ENCODE results near the gene SLC39A13. TPM values are rescaled to one million over a fixed set of nuclear protein-coding genes. Genes with fewer than 3 reads are reported as not detected.

The SLC39A13 gene
- total RNA-seq, 1 experiment from 2014 or later, result 32.5 TPM

- Histone ChIP-seq H3K36me3 (ENCODE audit: low read depth, low read length) (no peaks in the 10 kb centered on the region), H4K20me1 (ENCODE audit: low read length) (no peaks in the 10 kb centered on the region), H3K4me3 (ENCODE audit: low read length) (no peak overlapping the region), H2AFZ (ENCODE audit: low read length) (no peak overlapping the region), H3F3A (ENCODE audit: low read length, unreplicated experiment) (no peaks in the 10 kb centered on the region), H3K4me1 (ENCODE audit: insufficient read depth, low read length) (no peaks in the 10 kb centered on the region), H3K9ac (ENCODE audit: low read length) (no peak overlapping the region), H3K9me2 (replicated peaks; ENCODE audit: low read length) (no peaks in the 10 kb centered on the region), H3K9me3 (ENCODE audit: low read length) (no peaks in the 10 kb centered on the region), H3K27ac (ENCODE audit: low read length) (no peak overlapping the region), H3K27me3 (ENCODE audit: low read length) (no peaks in the 10 kb centered on the region), H3K79me2 (ENCODE audit: low read length) (no peaks in the 10 kb centered on the region), H3K4me2 (ENCODE audit: low read length) (no peak overlapping the region)
- ATAC-seq (no peak), DNase-seq (no peak)
- BruUV-seq (replicated peaks), result no TSS peak
- POLR2A ChIA-PET (ENCODE audit: unreplicated experiment), result no interaction called here
- intact Hi-C loops (cut with micrococcal nuclease), result no loop called here
- no peak for TF ChIP-seq EZH2 (IDR thresholded peaks at IDR 0.05; ENCODE audit: low read length, unreplicated experiment)
- TF ChIP-seq CTCF (conservative IDR thresholded peaks at IDR 0.05; ENCODE audit: low read depth, low read length), result no peak
- TF ChIP-seq EZH2phosphoT487 (IDR thresholded peaks at IDR 0.05; ENCODE audit: borderline replicate concordance, low read length), result no peak
- CTCF ChIA-PET, result no interaction called here
Observed at GRCh38 chr11:47380078-47380477, 28.3 kb upstream of the SLC39A13 start.

GRCh38 chr11:47383071-47383470, 25.3 kb upstream of the SLC39A13 start:
- DNase-seq (no peak), ATAC-seq (no peak)
- no peak overlapping the region for H3K9ac ChIP-seq (ENCODE audit: low read length)
- H4K20me1 ChIP-seq (ENCODE audit: low read length), result no peaks in the 10 kb centered on the region
- no peaks in the 10 kb centered on the region for H3K9me3 ChIP-seq (ENCODE audit: low read length)
- no peaks in the 10 kb centered on the region for H3K27me3 ChIP-seq (ENCODE audit: low read length)
- no peak overlapping the region for H2AFZ ChIP-seq (ENCODE audit: low read length)
- BruUV-seq (replicated peaks), result no TSS peak
- intact Hi-C loops (cut with micrococcal nuclease), result no loop called here
- H3K79me2 ChIP-seq (ENCODE audit: low read length), result no peaks in the 10 kb centered on the region
- CTCF ChIA-PET, result no interaction called here
- no peak overlapping the region for H3K4me3 ChIP-seq (ENCODE audit: low read length)
- no peaks in the 10 kb centered on the region for H3F3A ChIP-seq (ENCODE audit: low read length, unreplicated experiment)
- H3K36me3 ChIP-seq (ENCODE audit: low read depth, low read length), result no peaks in the 10 kb centered on the region
- H3K27ac ChIP-seq (ENCODE audit: low read length), result no peak overlapping the region
- H3K4me1 ChIP-seq (ENCODE audit: insufficient read depth, low read length), result no peaks in the 10 kb centered on the region
- H3K4me2 ChIP-seq (ENCODE audit: low read length), result no peak overlapping the region
- POLR2A ChIA-PET (ENCODE audit: unreplicated experiment), result no interaction called here
- TF ChIP-seq EZH2 (IDR thresholded peaks at IDR 0.05; ENCODE audit: low read length, unreplicated experiment), result no peak
- no peak for TF ChIP-seq CTCF (conservative IDR thresholded peaks at IDR 0.05; ENCODE audit: low read depth, low read length)
- TF ChIP-seq EZH2phosphoT487 (IDR thresholded peaks at IDR 0.05; ENCODE audit: borderline replicate concordance, low read length), result no peak
- no peaks in the 10 kb centered on the region for H3K9me2 ChIP-seq (replicated peaks; ENCODE audit: low read length)

DNA sequence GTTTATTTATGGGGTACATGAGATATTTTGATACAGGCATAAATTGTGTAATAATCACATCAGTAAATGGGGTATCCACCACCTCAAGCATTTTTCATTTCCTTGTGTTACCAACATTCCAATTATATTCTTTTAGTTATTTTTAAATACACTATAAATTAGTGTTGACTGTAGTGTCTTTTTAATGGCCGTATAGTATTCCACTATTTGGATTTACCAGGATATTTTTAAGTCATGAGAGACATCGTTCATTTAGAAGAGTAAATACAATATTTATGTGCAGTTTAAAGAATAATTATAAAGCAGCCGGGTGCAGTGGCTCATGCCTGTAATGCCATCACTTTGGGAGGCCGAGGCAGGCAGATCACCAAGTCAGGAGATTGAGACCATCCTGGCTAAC, 23.9 kb upstream of the SLC39A13 start:
- no peaks in the 10 kb centered on the region for H3K9me3 ChIP-seq (ENCODE audit: low read length)
- H2AFZ ChIP-seq (ENCODE audit: low read length), result no peak overlapping the region
- no TSS peak for BruUV-seq (replicated peaks)
- no peak overlapping the region for H3K4me3 ChIP-seq (ENCODE audit: low read length)
- H3K27ac ChIP-seq (ENCODE audit: low read length), result no peak overlapping the region
- intact Hi-C loops (cut with micrococcal nuclease), result no loop called here
- H3K9ac ChIP-seq (ENCODE audit: low read length), result no peak overlapping the region
- ChIA-PET CTCF (no interaction called here), POLR2A (ENCODE audit: unreplicated experiment) (no interaction called here)
- no peaks in the 10 kb centered on the region for H3K4me1 ChIP-seq (ENCODE audit: insufficient read depth, low read length)
- no peaks in the 10 kb centered on the region for H3K79me2 ChIP-seq (ENCODE audit: low read length)
- no peak overlapping the region for H3K4me2 ChIP-seq (ENCODE audit: low read length)
- no peaks in the 10 kb centered on the region for H3K27me3 ChIP-seq (ENCODE audit: low read length)
- no peaks in the 10 kb centered on the region for H3F3A ChIP-seq (ENCODE audit: low read length, unreplicated experiment)
- DNase-seq, result no peak
- no peak for ATAC-seq
- no peaks in the 10 kb centered on the region for H3K9me2 ChIP-seq (replicated peaks; ENCODE audit: low read length)
- no peaks in the 10 kb centered on the region for H4K20me1 ChIP-seq (ENCODE audit: low read length)
- H3K36me3 ChIP-seq (ENCODE audit: low read depth, low read length), result no peaks in the 10 kb centered on the region
- TF ChIP-seq EZH2phosphoT487 (IDR thresholded peaks at IDR 0.05; ENCODE audit: borderline replicate concordance, low read length), result no peak
- no peak for TF ChIP-seq EZH2 (IDR thresholded peaks at IDR 0.05; ENCODE audit: low read length, unreplicated experiment)
- TF ChIP-seq CTCF (conservative IDR thresholded peaks at IDR 0.05; ENCODE audit: low read depth, low read length), result no peak
